ENCODE results near the gene PCDH10. TPM values are rescaled to one million over a fixed set of nuclear protein-coding genes. Genes with fewer than 3 reads are reported as not detected.

The PCDH10 gene
- not detected for total RNA-seq

GRCh38 chr4:133148690-133149363 lies at the start of gene PCDH10:
Gene PCDH10 (plus strand): TSS chr4:133149294. CDS start chr4:133150141, 847 bp downstream.

All from activated naive CD4-positive, alpha-beta T cell treated with anti-CD3 and anti-CD28 coated beads, Interleukin-2, amount 10 ng/mL, durations not matched to agents 5 hours and 36 hours (primary cell).